SK-N-SH (cell line): ENCODE measurements around the gene H2BW1. TPM values are rescaled to one million over a fixed set of nuclear protein-coding genes. Genes with fewer than 3 reads are reported as not detected.
"Not testable (repeated sequence)": the region's sequence is repeated elsewhere in the genome, so short reads cannot be mapped to it uniquely, and the experiment has no call there.

Source experiments
- CTCF ChIA-PET: fragments of 300-600, 350-600 bp; formaldehyde crosslinking; extraction: SDS; loops from one replicate; lab custom pipeline; 2021; lab: Yijun Ruan, JAX
- POLR2A ChIA-PET: fragments of 350-600 bp; sonication (Branson Sonifier 250); formaldehyde crosslinking; extraction: SDS; loops from one replicate; lab custom pipeline; 2020; ENCODE audit warnings: antibody characterized with exemption, inconsistent platforms; lab: Yijun Ruan, JAX
- DNase-seq: peaks from one replicate; pipeline ENCODE4 v3.0.0; 2012
- H2AFZ ChIP-seq: fragments of 200-600 bp; sonication (generic); 2 replicates; pipeline ENCODE4 v1.8.1; 2016; ENCODE audit warnings: antibody characterized with exemption, mild to moderate bottlenecking, low read depth
- H3F3A ChIP-seq: fragments of 200-600 bp; sonication (generic); replicated peaks from 2 replicates; pipeline ENCODE3; 2016; ENCODE audit warnings: antibody characterized with exemption, mild to moderate bottlenecking; ENCODE audit not compliant: insufficient read depth
- H3K27ac ChIP-seq, 2 experiments: fragments of 200-500 bp in 1 of 2; fragments of 200-600 bp in 1 of 2; sonication (Bioruptor generic) in 1 of 2; sonication (generic), shearing (Covaris generic) in 1 of 2; 2 replicates each; pipeline versions ENCODE4 v1.5.1 to v1.6.1; 2014 to 2016; ENCODE audit warnings: low read depth in 2 of 2, inconsistent platforms in 1 of 2, low read length in 1 of 2, mild to moderate bottlenecking in 1 of 2, mixed read lengths in 1 of 2
- H3K27me3 ChIP-seq: fragments of 200-600 bp; sonication (generic), shearing (Covaris generic); 2 replicates; pipeline ENCODE4 v1.6.1; 2016; ENCODE audit warnings: mixed run types; ENCODE audit not compliant: insufficient read depth
- H3K36me3 ChIP-seq, 2 experiments: fragments of 200-500 bp in 1 of 2; fragments of 200-600 bp in 1 of 2; sonication (Bioruptor generic) in 1 of 2; sonication (generic) in 1 of 2; replicated peaks in 1 of 2; 2 replicates each; pipeline versions ENCODE3 to v1.5.1; 2014 to 2016; ENCODE audit warnings: low read length in 1 of 2, mild to moderate bottlenecking in 1 of 2; ENCODE audit not compliant: insufficient read depth in 2 of 2, control insufficient read depth in 1 of 2
- H3K4me1 ChIP-seq, 2 experiments: fragments of 200-500 bp in 1 of 2; fragments of 200-600 bp in 1 of 2; sonication (Bioruptor generic) in 1 of 2; sonication (generic), shearing (Covaris generic) in 1 of 2; 2 replicates each; pipeline versions ENCODE4 v1.5.1 to v1.6.1; 2014 to 2016; ENCODE audit warnings: low read depth in 1 of 2, low read length in 1 of 2, mixed run types in 1 of 2; ENCODE audit not compliant: insufficient read depth in 2 of 2, control insufficient read depth in 1 of 2
- H3K4me2 ChIP-seq: fragments of 200-600 bp; sonication (generic), shearing (Covaris generic); 2 replicates; pipeline ENCODE4 v1.6.1; 2017; ENCODE audit warnings: mixed run types
- H3K4me3 ChIP-seq, 2 experiments: fragments of 200-500 bp in 1 of 2; fragments of 200-600 bp in 1 of 2; sonication (Bioruptor generic) in 1 of 2; sonication (generic), shearing (Covaris generic) in 1 of 2; 2 replicates each; pipeline versions ENCODE4 v1.5.1 to v1.8.1; 2014 to 2016; ENCODE audit warnings: low read depth in 2 of 2, inconsistent platforms in 1 of 2, low read length in 1 of 2, mild to moderate bottlenecking in 1 of 2, mixed read lengths in 1 of 2, moderate library complexity in 1 of 2
- H3K79me2 ChIP-seq: fragments of 200-600 bp; sonication (generic); 2 replicates; pipeline ENCODE4 v1.8.1; 2017; ENCODE audit warnings: mild to moderate bottlenecking; ENCODE audit not compliant: insufficient read depth
- H3K9ac ChIP-seq: fragments of 200-600 bp; sonication (generic); 2 replicates; pipeline ENCODE4 v1.6.1; 2017; ENCODE audit warnings: mixed run types
- H3K9me2 ChIP-seq: fragments of 200-600 bp; sonication (generic); 2 replicates; pipeline ENCODE4 v1.6.1; 2017; ENCODE audit warnings: mixed run types
- H3K9me3 ChIP-seq: fragments of 200-600 bp; sonication (generic); 2 replicates; pipeline ENCODE4 v1.6.1; 2017; ENCODE audit warnings: mixed run types, mild to moderate bottlenecking, moderate library complexity
- H4K20me1 ChIP-seq: fragments of 200-600 bp; sonication (generic); 2 replicates; pipeline ENCODE4 v1.6.1; 2017; ENCODE audit warnings: mild to moderate bottlenecking, mixed run types; ENCODE audit not compliant: insufficient read depth
- ELF1 ChIP-seq: IDR thresholded peaks from 2 replicates; pipeline ENCODE4 v1.4.0; 2012
- FOSL2 ChIP-seq: IDR thresholded peaks from 2 replicates; pipeline ENCODE4 v1.4.0; 2012; ENCODE audit warnings: low read depth, mild to moderate bottlenecking, moderate library complexity, borderline replicate concordance
- POLR2AphosphoS5 ChIP-seq: IDR thresholded peaks from 2 replicates; pipeline ENCODE4 v1.6.1; 2012; ENCODE audit warnings: low read depth, low read length
- TAF1 ChIP-seq: IDR thresholded peaks from 2 replicates; pipeline ENCODE4 v1.6.1; 2012; ENCODE audit warnings: low read depth, mild to moderate bottlenecking, low read length, moderate library complexity, borderline replicate concordance
- YY1 ChIP-seq: IDR thresholded peaks from 2 replicates; pipeline ENCODE4 v1.4.0; 2012; ENCODE audit warnings: low read depth, mild to moderate bottlenecking
- WGBS: methylation state at CpG from one replicate; pipeline ENCODE4 v1.1.6; 2017; ENCODE audit warnings: low lambda C conversion rate; 5-methylcytosine and 5-hydroxymethylcytosine counted together
- polyA plus RNA-seq, 3 experiments: library from polyadenylated mRNA; depleted of rRNA; stranded (reverse); fragments of >200 nt; gene quantifications; 2 replicates each; pipeline ENCODE4 v1.2.3, GENCODE V29; 2012

H2BW1 gene
- polyA plus RNA-seq, 1 of the 3 experiments (the other 2 are of a cell fraction) = not detected

- Histone ChIP-seq H3K4me2 (no peak overlapping the region), H3K27me3 (peaks cover 61% of the 10 kb centered on the region), H3K4me3 (no peak overlapping the region), H3K36me3 (no peaks in the 10 kb centered on the region), H2AFZ (no peak overlapping the region), H3K4me1 (no peaks in the 10 kb centered on the region), H3K9me3 (no peaks in the 10 kb centered on the region), H3F3A (no peaks in the 10 kb centered on the region), H3K27ac (no peak overlapping the region), H4K20me1 (no peaks in the 10 kb centered on the region), H3K9me2 (no peaks in the 10 kb centered on the region), H3K9ac (no peak overlapping the region), H3K79me2 (no peaks in the 10 kb centered on the region)
- ChIA-PET POLR2A (no interaction called here), CTCF (no interaction called here)
- 4% methylated on average over 5 of the region's 5 CpGs for WGBS
- DNase-seq = no peak
- no peak for TF ChIP-seq FOSL2
Measured at GRCh38 chrX:104008831-104009230, 4.7 kb downstream of the H2BW1 start.

- no peaks in the 10 kb centered on the region for H3K9me3 ChIP-seq
- no peaks in the 10 kb centered on the region for H3K9me2 ChIP-seq
- no peak overlapping the region for H2AFZ ChIP-seq
- ChIA-PET CTCF (no interaction called here), POLR2A (no interaction called here)
- H3K36me3 ChIP-seq = no peaks in the 10 kb centered on the region
- H3K27me3 ChIP-seq = peaks cover 41% of the 10 kb centered on the region; the same call in 1 of the 2 replicates
- H3K27ac ChIP-seq = no peak overlapping the region
- WGBS = 3% methylated on average over 5 of the region's 5 CpGs
- no peak overlapping the region for H3K4me3 ChIP-seq
- TF ChIP-seq TAF1 (no peak), ELF1 (no peak), POLR2AphosphoS5 (no peak), FOSL2 (no peak), YY1 (no peak)
- H3K4me1 ChIP-seq = no peaks in the 10 kb centered on the region
- no peaks in the 10 kb centered on the region for H4K20me1 ChIP-seq
- H3K4me2 ChIP-seq = no peak overlapping the region
- no peak for DNase-seq
- H3K9ac ChIP-seq = no peak overlapping the region
- H3F3A ChIP-seq = no peaks in the 10 kb centered on the region
- H3K79me2 ChIP-seq = no peaks in the 10 kb centered on the region
Measured at GRCh38 chrX:103999234-103999633, 14.3 kb downstream of the H2BW1 start.

- H3K36me3 ChIP-seq, H3K4me3 ChIP-seq, H3K9ac ChIP-seq, CTCF ChIA-PET, H3K9me3 ChIP-seq, H3K79me2 ChIP-seq, H4K20me1 ChIP-seq, H3K4me1 ChIP-seq, H3F3A ChIP-seq, H3K27me3 ChIP-seq, POLR2A ChIA-PET, DNase-seq, H3K27ac ChIP-seq, H2AFZ ChIP-seq, H3K9me2 ChIP-seq, H3K4me2 ChIP-seq: not testable (repeated sequence)
- no CpG with 5 or more reads among the region's 13 CpGs for WGBS
Measured at GRCh38 chrX:103983508-103983907, 30.0 kb downstream of the H2BW1 start.

- H3K4me1 ChIP-seq, H3F3A ChIP-seq, H3K4me2 ChIP-seq, H3K79me2 ChIP-seq, H2AFZ ChIP-seq, H3K4me3 ChIP-seq, H3K9ac ChIP-seq, H3K9me2 ChIP-seq, H3K36me3 ChIP-seq, H3K9me3 ChIP-seq, H3K27me3 ChIP-seq, H4K20me1 ChIP-seq, DNase-seq, H3K27ac ChIP-seq, POLR2A ChIA-PET, CTCF ChIA-PET: not testable (repeated sequence)
- no CpG with 5 or more reads among the region's 55 CpGs for WGBS
Measured at GRCh38 chrX:103962411-103963278, 50.9 kb downstream of the H2BW1 start, which contains the start of gene TMSB15B. TSS of gene TMSB15B (plus strand) at chrX:103962627.

Other genes with a start within 250 kb of the H2BW1 start
- gene PLP1, start 236.9 kb downstream of the H2BW1 start, polyA plus RNA-seq (2012; rRNA removed) = 0.49 and 0.90 TPM in 2 replicates
- 0.64 and 0.96 TPM in 2 replicates for gene RAB9B, start 181.5 kb downstream of the H2BW1 start, polyA plus RNA-seq (2012; rRNA removed)
- gene TMSB15B, start 51.1 kb downstream of the H2BW1 start, polyA plus RNA-seq (2012; rRNA removed) = 13.1 and 15.2 TPM in 2 replicates
- gene H2BW2, start 26.2 kb upstream of the H2BW1 start, polyA plus RNA-seq (2012; rRNA removed) = not detected in 2 replicates
- gene TMSB15C, start 62.5 kb upstream of the H2BW1 start, polyA plus RNA-seq (2012; rRNA removed) = 2.9 and 4.4 TPM in 2 replicates
- gene ZCCHC18, start 98.8 kb upstream of the H2BW1 start, polyA plus RNA-seq (2012; rRNA removed) = 5.9 and 7.5 TPM in 2 replicates
- 5.6 and 5.9 TPM in 2 replicates for gene SLC25A53, start 143.3 kb upstream of the H2BW1 start, polyA plus RNA-seq (2012; rRNA removed)
- gene FAM199X, start 152.7 kb upstream of the H2BW1 start, polyA plus RNA-seq (2012; rRNA removed) = 2.2 and 3.2 TPM in 2 replicates
- gene ESX1, start 241.2 kb upstream of the H2BW1 start, polyA plus RNA-seq (2012; rRNA removed) = not detected in 2 replicates